ENCODE data around the gene ZP1.

DNA sequence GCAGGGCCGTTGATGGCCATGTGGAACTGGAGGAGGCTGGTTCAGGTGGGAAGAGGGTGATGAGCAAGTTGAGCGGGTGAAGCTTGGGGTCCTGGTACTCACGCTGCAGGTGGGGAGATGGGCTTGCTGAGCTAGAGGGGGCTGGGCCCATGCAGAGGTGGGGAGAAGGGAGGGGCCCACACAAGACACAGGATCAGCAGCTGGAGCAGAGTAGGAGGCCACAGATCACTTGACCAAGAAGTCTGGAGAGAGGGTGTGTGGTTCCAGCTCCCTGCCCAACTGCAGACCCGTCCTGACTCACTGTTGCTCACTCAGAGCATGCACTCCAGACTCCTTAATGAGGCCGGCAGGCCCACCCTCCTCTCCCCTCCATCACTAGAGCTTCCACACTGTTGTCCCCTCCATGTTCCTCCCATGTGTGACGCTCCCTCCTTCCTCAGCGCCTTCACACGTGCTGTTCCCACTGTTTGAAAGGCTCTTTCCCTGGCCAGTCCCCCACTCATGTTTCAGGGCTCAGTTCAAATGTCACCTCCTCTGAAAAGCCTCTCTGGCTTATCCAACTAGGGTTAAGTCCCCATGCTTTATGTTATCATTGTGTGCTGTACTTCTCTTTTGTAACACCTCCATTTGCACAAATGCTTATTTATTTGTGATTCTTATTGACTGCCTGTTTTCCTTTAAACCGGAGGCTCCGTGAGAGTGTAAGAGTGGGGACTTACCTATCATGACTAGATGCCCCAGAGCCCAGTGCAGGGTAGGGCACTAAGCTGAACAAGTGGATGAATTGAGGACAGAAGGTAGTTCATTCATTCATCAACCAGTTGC, 23.1 kb upstream of the ZP1 start:
- TF ChIP-seq RAD21 (IDR thresholded peaks at IDR 0.05; ENCODE audit: low read length) = no peak
- no peak for TF ChIP-seq CTCF (conservative IDR thresholded peaks at IDR 0.05; ENCODE audit: low read depth, low read length)
- no peak for TF ChIP-seq POLR2A (IDR thresholded peaks at IDR 0.05; ENCODE audit: low read depth, low read length)
